Right lobe of liver (tissue), 4 donors: Measurements from ENCODE around the gene MCM3AP.

Experiments
- CTCF ChIP-seq, 4 donors: fragments of 200-600 bp in 3 of 4; fragments of 450-650 bp in 1 of 4; IDR thresholded peaks; one replicate each; pipeline versions ENCODE4 v1.5.1 to v1.8.0; 2016 to 2022; ENCODE audit warnings: antibody characterized with exemption in 4 of 4, mild to moderate bottlenecking in 2 of 4
- POLR2A ChIP-seq: fragments of 450-650 bp; IDR thresholded peaks from one replicate; pipeline ENCODE4 v1.6.1; 2017; ENCODE audit warnings: antibody characterized with exemption, mild to moderate bottlenecking
- donor health status: DM: no; HTN: no; CAD: no.
- donor health status: DM: no; HTN: no; CAD: no.
- donor health status: DM: no; HTN: yes; CAD: no.

GRCh38 chr21:46190491-46191131, 94.8 kb downstream of the MCM3AP start:
- TF ChIP-seq CTCF (IDR thresholded peaks at IDR 0.05) (no peak), POLR2A (no peak)
